HG02588 (cell line): ENCODE measurements around the gene SLC4A2.

Source experiments
- ATAC-seq: cut with Tn5 transposase; IDR thresholded peaks from one replicate; pipeline ENCODE4 v1.9.1; 2021; ENCODE audit warnings: mild to moderate bottlenecking, moderate library complexity; ENCODE audit not compliant: unreplicated experiment

The SLC4A2 gene

DNA sequence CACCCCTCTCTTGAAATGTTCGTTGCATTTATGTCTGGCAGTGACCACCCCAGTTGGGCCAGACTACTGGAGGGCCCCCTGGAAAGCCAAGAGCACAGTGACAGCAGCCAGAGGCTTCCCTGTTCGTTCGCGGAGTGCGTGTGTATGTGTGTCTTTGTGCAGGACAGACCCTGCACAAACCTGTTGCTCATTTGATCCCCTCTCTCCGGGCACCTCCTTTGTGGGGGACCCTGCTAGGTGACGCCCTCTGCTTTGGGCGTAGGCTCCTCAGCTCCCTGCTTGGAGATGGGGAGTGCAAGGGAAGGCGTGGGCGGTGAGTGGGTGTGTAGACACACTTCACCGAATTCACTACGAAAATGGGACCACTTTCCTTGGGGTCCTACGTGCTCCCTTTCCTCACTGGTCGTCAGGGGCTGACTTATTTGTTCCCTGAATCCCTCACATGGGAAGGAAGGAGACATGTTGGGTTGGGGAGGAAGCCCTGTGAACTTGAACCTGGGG is 65.6 kb downstream of the SLC4A2 start:
- ATAC-seq, result no peak

DNA sequence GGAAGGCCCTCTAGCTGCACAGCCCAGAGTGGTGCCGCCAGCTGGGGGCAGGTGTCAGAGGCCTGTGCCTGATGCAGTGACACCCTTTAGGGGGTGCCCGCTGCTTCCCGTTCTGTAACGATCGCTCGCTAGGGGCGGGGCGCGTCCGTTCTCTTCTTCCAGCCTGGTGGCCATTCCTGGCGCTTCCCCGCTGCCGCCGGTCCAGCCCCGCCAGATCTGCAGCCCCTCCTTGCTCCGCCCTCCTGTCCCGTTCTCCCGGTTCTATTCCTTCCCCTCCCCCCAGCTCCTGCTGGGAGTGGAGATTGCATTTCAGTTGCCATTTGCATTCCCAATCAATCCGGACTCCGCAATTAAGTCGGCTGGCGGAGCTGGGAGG is 66.1 kb downstream of the SLC4A2 start:
- ATAC-seq, result no peak

DNA sequence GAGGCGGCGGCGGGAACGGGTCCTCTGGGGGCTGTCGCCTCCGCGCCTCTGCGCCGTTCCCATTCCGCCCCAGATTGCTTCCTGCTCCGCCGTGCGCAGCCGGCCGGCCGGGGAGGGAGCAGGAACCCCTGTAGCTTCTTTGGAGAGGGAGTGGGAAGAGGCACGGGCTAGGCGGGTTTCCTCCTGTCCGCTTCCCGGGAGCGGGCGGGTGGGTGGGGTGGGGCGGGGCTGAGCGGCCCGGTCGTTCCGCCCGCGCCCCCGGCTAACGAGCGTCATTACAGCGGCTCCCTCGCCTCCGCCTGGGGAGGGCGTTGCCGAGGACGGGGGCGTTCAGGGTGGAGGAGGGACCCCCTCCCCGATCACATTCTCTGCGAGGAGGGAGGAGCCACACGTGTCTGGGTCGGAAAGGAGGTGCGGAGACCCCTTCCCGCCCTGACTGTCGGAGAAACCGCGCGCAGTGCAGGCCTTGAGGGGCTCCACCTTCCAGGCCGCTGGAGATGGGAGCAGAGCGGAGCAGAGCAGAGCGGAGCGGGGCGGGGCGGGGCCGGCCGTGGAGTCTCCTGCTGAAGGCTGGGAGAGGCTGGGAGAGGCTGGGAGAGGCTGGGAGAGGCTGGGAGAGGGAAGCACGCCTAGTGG is 66.6 kb downstream of the SLC4A2 start:
- ATAC-seq, result no peak
